Activated naive CD4-positive, alpha-beta T cell treated with anti-CD3 and anti-CD28 coated beads, Interleukin-2, amount 50 U/mL, for 16 hours (primary cell): ENCODE measurements around the gene HIF3A.
"Not testable (repeated sequence)": the region's sequence is repeated elsewhere in the genome, so short reads cannot be mapped to it uniquely, and the experiment has no call there.

ENCODE experiments used
- DNase-seq: peaks from one replicate; pipeline ENCODE4 v3.0.0-alpha.2; 2020

HIF3A gene

DNA sequence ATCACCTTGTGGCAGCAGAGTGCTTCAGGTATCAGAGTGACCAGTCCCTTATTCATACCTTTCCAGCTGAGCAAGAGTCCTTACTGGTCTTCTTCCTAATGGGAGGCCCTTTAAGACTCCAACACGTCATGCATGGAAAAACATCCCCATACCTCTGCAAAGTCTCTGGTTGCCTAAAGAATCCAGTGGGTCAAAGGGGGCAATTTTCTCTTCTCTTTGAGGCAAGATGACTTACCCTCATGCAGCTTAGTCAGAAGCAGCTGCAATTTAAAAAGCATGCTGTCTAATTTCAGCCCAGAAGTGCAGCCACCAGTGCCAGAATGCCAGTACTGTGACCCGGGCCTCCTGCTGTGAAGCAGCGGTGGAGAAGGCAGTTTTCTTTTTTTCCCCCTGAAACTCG lies 68.7 kb downstream of the HIF3A start:
- no peak for DNase-seq

DNA sequence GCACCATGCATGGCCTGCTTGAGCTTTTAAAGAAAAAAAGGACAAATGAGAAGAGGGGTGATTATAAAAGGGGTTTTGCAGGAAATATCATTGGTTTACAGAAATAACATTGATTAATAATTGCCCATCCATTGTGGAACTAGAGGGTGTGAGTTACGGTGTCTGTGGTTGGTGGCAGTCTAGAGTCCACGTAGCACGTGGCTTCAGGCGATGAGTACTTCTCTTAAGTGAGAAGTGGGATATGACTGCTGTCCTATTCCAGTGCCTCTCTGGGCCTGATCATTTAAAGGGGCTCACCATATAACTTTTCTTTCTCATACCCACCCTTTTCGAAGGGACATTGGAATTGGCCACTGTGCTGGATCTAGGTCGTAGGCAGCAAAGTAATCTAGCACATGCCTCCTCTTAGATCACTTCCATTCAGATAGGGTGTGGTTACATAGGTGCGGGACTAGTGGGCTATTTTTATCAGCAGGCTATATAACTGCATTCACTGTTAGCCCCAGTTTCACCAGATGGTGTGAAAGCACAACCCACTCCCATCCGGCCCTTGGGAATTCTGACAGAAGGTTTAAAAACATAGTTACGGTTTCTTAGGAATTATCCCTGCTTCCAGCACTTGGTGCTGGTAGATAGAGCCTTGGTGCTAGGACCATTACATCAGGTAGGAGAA lies 69.9 kb downstream of the HIF3A start:
- DNase-seq = no peak

DNA sequence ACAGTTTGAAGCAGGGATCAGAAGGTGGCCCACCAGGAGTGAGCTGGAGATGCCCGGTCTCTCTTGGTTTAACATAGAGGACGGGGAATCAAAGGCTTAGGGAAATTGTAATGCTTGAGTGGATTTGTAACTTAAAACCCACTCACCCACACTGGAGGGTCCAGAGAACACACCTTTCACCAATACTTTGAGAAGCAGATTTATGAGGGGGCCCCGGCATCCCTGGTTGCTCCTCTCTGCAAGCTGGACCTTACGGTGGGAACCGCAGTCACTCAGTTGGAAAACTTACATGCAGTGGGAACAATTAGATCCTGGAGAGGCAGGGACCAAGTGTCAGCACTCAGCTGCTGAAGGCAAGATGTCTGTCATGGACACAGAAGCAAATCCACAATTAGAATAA lies 70.6 kb downstream of the HIF3A start:
- no peak for DNase-seq

DNA sequence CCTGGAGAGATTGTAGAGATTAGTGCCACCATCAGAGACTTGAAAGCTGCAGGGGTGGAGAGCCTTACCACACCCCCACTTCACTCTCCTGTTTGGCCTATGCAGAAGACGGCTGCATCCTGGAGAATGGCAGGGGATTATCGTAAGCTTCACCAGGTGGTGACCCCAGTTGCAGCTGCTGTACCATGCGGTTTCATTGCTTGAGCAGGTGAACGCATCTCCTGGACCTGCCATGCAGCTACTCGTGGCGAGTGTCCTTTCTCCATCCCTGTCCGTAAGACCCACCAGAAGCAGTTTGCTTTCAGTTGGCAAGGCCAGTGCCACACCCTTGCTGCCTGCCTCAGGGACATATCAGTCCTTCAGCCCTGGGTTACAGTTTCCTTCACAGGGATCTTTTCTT lies 71.3 kb downstream of the HIF3A start:
- no peak for DNase-seq

DNA sequence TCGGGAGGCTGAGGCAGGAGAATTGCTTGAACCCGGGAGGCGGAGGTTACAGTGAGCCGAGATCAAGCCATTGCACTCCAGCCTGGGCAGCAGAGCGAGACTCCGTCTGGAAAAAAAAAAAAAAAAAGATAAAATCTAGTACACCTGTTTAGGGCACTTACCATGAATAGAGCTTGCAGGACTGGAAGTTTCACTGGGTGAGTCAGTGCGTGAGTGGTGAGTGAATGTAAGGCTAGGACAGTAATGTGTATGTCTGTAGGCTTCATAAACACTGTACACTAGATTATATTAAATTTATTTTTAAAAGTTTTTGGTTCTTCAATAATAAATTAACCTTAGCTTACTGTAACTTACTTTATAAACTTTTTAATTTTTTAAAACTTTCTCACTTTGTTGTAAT lies 73.0 kb downstream of the HIF3A start:
- no peak for DNase-seq

DNA sequence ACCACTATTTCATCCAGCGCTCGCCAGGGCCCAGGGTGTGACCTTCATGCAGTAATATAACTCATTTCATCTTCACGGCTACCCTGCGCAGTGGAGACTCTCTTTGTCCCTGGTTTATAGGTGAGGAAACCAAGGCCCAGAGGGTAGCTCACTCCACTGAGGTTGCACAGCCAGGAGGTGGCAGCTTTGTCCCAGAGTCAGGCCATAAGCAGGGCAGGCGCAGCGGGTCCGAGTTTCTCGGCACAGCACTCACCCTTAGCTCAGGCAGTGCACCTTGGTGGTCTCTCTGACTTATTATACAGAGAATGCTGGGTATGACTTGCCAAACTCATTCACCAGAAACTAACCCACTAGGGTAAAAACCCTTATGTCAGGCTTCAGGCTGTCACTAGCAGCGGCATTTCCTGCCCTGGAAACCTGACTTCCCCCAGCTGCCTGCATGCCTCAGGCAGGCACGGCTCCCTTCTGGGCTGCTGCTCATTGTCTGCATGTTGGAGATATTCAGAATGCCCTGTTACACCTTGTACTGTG lies 74.6 kb downstream of the HIF3A start:
- no peak for DNase-seq

DNA sequence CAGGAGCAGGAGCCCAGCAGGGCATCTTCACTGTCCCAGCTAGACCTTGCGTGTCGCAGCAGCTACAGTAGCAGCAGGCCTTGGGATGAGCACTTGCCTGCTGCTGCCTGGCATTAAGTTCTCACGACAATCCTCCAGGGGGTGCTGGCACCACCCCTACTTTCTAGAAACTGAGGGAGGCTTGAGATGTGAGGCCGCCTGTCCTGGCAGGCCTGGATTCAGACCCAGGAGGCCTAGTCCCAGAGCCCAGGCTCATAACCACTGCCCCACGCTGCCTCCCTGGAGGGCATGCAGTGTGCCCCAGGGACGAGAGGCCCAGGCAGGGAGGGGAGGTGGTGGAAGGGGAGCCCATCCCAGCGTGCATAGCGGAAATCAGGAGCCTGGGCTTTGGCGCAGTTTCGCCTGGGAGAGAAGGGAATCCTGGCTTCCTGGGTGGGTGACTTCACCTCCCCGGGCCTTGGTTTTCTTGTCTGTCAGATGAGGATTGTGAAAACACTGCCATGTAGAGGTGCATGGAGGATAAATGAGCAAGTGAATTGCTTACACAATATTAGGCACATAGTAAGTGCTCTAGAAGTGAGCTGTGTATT lies 76.2 kb downstream of the HIF3A start:
- no peak for DNase-seq

DNA sequence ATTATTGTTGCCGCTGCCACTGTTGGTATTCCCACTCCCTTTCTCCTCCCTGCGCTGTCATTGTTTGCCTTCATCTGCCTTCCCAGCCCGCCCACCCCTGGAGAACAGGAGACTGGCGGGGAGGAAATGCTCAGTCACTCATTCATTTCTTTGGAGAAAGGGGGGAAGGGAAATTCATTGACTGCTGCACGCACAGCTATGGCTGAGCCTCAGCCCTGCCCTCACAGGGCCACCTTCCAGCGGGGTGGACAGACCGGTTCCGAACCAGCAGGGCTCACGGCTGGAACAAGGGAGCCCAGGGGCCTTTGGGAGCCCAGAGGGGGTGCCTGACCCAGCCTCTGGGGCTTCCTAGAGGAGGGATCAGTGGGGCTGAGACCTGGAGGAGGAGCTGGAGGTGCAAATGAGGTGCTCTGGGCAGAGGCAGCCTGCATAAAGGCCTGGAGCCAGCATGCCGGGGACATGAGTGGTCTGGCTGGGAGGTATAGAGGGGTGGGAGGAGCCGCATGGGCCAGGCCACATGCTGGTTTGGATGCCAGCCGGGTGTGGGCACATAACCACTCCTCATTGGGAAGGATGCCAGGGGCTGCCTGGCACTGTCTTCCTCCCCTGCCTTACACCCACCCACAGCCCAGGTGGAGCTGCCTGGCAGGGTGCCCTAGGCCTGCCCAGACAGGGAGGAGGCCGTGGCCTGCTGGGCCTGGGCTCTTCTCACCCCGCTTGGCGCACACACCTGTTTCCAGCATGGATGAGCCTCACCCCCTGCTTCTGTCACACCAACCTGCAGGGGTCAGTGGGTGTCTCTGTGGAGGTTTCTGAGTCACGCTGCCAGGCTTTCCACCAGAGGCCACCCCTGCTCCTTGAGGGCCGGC lies 76.9 kb downstream of the HIF3A start:
- no peak for DNase-seq

DNA sequence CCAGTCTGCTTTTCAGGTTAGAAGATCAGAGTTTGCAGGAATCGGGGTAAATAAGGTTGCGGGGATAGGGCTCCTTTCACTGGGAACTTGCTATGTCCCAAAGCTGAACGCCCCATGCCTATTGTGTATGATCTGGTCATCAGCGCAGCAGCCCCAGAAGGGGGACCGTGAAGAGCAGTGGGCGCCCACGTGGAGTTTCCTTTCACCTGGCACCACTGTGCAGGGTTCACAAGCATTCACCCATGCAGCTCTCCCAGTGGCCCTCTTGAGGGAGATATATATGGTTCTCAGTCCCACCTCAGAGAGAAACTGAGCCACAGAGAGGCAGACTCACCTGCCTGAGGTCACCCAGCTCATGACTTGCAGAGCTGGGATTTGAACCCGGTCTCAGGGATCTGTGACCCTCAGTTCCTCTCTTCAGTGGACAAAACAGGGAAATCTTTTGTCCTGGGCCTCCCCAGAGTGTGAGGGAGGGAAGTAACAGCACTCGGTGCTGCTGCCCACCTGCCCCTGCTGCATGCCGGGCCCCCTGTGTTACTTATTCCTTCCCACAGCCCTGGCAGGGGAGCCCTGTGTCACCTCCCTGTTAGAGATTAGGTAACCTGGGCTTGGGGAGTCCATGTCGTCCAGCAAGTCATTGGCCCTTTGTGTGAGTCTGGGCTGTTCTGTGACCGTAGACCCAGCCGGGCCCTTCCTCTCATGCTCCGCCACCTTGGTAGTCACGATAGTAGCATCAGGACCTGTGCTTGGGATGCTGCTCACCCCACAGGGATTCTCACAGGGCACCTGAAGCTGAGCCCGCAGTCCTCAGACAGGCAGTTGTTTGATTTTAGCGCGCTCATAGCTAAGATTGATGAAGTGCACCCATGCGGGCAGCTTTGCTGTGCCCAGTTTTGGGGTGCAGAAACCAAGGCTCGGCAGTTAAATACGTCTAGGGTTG lies 78.0 kb downstream of the HIF3A start:
- DNase-seq = no peak

DNA sequence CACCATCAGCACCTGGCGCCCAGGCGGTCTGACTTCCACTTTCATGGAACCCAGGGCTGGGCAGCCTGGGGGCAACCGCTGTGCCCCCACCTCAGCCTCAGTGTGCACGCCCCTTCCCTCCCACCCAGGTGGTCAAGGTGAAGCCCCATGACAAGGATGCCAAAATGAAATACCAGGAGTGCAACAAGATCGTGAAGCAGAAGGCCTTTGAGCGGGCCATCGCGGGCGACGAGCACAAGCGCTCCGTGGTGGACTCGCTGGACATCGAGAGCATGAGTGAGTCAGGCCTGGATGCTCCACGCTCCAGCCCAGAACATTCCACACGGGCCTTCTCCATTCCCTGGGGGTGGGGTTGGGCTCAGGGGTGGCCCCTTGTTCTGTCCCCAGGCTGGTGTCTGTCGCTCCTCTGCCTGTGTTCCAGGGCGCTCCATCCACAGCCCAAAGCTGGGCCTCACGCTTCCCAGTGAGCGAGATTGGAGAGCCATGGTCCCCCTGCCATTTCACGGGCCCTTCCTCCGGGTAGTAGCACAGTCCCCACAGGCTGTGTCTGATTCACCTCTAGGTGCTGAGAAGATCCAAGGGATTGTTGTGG lies 78.7 kb downstream of the HIF3A start:
- DNase-seq = not testable (repeated sequence)

DNA sequence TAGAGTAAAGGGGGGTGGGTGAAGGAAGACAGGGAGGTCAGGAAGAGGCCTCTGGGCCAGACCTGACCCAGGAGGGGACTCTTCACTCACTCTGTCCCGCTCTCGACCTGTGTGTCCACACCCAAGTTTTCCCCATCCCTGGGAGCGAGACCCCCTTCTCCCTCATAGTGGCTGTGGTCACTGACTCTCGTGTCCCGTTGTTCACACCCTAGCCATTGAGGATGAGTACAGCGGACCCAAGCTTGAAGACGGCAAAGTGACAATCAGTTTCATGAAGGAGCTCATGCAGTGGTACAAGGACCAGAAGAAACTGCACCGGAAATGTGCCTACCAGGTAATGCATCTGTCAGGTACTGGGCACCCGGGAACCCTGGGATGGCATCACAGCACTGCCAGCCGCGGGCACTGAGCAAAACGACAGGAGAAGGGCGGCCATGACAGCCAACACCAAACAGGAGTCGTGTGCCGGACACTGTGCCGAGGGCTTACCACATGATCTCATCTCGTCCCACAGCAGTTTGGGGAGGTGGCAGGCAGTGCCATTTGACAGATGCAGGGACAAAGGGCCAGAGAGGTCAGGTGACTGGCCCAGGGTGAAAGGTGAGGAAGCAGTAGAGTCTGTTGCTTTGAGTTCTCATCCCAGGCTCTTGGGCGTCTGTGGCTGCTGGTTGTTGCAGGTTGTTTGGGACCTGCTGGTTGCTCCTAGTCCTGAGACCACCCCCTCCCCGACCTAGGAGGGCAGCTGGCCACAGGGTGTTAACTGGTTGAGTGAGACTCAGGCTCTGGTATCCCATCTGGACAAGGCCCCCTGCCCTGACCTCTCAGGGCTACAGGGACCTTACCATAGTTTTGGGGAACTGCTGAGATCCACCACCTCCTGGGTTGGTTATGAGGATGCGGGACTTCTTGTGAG lies 79.7 kb downstream of the HIF3A start:
- DNase-seq = no peak

DNA sequence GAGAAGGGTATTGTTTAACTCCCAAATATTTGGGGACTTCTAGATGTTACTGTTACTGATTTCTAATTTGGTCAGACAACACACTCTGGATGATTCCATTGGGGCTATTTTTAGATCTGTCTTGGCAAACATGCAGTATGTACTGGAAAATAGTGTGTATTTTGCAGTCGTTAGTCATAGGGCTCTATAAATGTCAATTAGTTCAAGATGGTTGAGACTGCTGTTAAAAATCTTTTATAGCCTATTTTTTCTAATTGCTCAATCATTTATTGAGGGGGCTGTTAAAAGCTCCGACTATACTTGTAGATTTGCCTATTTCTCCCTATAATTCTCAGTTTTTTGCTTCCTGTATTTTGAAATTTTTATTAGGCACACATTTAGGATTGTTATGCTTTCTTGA lies 81.4 kb downstream of the HIF3A start:
- DNase-seq = no peak

DNA sequence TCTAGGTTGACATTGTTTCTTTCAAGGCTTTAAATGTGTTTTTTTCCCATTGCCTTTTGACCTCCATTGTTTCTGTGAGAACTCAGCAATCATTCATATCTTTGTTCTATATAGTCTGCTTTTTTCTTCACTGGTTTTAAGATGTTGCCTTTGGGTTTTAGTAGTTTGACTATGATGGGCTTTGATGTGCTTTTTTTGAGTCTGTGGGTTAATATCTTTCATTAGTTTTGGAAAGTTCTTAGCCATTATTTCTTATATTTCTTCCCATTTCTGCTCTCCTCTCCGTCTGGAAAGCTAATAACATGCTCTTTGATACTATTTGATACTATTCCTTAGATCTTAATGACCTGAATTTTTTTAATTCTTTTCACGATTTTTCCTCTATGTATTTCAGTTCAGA lies 83.8 kb downstream of the HIF3A start:
- DNase-seq = no peak

DNA sequence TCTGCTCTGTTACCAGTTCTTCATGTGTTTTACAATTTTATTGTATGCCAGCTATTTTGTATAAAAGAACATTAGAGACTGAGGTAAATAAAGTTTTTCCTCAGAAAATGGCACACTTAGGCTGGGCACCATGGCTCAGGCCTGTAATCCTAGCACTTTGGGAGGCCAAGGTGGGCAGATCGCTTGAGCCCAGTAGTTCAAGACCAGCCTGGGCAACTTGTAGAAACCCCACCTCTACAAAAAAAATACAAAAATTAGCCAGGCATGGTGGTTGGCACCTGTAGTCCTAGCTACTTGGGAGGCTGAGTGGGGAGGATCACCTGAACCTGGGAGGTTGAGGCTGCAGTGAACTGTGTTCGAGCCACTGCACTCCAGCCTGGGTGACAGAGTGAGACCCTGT lies 84.5 kb downstream of the HIF3A start:
- DNase-seq = no peak

DNA sequence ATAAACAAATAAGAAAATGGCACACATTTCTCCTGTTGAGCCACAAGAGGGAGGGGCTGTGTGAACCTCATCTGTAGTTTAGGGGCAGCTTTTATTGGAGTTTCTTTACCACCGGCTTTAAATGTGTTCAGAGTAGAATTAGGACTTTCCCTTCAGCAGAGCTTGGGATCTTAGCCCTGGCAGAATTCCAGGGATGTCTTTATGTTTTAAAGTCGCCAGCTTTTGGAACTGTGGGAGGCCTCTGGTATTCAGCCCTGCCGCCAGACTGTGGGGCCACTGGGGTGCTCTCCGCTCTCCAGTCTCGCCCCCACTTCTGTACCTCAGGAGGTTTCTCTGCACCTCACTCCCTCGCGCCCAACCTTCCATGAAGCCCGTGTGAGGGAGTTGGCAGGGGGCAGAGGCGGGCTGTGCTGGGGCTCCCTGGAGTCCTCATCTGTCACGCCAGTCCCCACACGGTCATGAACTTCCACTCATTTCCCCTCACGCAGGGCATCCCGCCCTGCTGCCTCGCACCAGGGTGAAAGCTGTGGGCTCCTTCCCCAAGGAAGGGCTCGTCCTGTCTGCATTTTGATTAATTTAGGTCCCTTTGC lies 85.0 kb downstream of the HIF3A start:
- DNase-seq = no peak

DNA sequence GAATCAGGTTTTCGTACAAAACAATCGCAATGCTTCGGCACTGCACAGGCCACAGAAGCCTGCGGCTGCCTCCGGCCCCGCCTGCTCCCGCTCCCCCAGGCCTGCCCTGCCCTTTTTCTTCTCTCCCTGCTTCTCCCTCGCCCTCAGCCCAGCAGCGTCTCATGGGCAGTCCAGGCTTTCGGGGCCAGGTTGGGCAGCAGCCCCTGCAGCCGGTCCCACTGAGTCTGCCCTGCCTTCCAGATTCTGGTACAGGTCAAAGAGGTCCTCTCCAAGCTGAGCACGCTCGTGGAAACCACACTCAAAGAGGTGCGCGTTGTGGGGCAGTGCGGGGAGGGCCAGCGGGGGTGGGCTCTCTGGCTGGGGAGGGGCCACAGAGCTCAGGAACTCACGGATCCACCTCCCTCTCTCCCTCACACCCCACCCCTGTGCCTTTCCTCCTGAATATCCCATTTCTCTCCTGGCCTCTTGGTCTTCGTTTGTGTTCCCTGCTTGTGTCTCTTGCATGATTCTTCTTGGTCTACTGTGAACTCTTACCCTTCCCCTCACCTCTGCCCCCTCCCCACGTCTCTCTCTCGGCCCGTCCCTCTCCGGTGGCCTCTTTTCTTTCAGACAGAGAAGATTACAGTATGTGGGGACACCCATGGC lies 86.5 kb downstream of the HIF3A start:
- DNase-seq = no peak

DNA sequence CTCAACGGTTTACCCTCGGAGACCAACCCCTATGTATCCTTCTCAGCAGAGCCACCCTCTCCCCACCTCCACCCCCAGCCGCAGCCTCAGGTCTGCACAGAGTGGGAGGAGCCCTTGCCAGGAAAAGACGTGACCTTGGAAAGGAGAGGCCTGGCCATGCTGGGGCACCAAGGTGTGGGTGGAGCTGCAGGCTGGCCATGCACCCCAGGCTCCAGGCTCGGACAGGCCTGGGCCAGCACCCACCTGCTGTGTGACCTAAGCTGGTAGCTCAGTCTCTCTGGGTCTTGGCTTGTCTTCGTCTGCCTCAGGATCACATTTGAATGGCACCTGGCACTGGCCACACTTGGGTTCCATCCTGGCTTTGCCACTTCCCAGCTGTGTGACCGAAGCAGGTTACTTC lies 87.0 kb downstream of the HIF3A start:
- no peak for DNase-seq

DNA sequence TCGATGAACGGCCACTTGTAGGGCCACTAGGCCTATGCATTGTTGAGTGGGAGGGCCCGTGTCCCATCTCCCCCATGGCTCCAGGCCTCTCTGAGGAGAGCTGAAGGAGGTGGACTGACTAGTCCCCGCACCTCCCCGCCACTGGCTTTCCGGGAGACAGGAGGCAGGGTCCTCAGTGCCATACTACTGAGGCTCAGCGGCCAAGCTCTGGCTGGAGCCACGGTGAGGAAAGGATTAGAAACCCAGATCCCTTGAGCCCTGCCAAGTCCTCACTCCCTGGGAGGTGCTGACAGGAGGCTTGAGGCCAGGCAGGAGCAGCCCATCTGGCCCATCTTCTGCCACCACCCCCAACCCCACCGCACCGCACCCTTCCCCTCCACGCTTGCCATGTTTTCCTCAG lies 87.6 kb downstream of the HIF3A start:
- no peak for DNase-seq

DNA sequence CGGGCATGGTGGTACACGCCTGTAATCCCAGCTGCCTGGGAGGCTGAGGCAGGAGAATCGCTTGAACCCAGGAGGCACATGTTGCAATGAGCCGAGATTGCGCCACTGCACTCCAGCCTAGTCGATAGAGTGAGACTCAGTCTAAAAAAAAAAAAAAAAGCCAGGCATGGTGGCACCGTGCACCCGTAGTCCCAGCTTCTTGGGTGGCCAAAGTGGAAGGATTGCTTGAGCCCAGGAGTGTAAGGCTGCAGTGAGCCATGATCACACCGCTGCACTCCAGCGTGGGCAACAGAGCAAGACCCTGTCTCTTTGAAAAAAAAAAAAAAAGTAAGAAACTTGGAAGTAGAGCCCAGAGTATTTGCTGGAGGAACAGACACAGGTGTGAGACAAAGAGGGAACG lies 88.8 kb downstream of the HIF3A start:
- no peak for DNase-seq

DNA sequence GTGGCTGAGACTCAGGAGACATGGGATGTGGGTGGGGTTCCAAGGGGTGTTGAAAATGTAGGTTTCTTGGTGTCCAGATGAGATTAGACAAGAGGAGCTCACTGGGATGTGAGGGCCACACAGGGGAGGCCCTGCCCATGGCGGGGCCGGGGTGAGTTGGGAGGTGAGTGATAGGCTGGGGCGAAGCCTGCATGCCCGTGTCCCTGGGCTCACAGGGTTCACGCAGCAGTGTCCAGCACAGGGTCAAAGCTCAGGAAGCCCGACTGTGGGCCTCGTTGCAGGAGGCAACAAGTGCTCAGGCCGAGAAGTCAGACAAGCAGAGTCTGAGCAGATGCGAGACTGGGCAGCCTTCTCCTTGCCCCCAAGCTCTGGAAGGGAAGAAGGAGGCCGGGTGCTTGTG lies 89.3 kb downstream of the HIF3A start:
- no peak for DNase-seq
